ENCODE results near the gene EEIG2. TPM values are rescaled to one million over a fixed set of nuclear protein-coding genes. Genes with fewer than 3 reads are reported as not detected.
"Not testable (repeated sequence)": the region's sequence is repeated elsewhere in the genome, so short reads cannot be mapped to it uniquely, and the experiment has no call there.

Gene EEIG2
- 9.7 and 12.2 TPM in 2 replicates for total RNA-seq
- polyA plus RNA-seq, result 5.4 and 11.3 TPM in 2 replicates

- peak within 1 kb of the TSS; percentile 96 for H3K4me3 ChIP-seq
- no peaks in the 10 kb centered on the region for H3K9me3 ChIP-seq (ENCODE audit: low read depth)
- peak; percentile 89 to 95 for DNase-seq (ENCODE audit: low read depth in 1 of 2, low spot score in 1 of 2)
- H3K36me3 ChIP-seq, result no peaks in the 10 kb centered on the region
- no peaks in the 10 kb centered on the region for H3K27me3 ChIP-seq
- peak; percentile 57 for TF ChIP-seq CTCF (IDR thresholded peaks at IDR 0.05; ENCODE audit: low read depth, low read length)
- no peak within 1 kb of the TSS for H3K27ac ChIP-seq
- peaks cover 17% of the 10 kb centered on the region for H3K4me1 ChIP-seq (ENCODE audit: low read depth)
Observed at GRCh38 chr1:108559215-108560186, at the start of gene EEIG2. TSS of gene EEIG2 (plus strand) at chr1:108560100. CDS start at chr1:108560429, 329 bp downstream.

GRCh38 chr1:108511764-108512163, 48.1 kb upstream of the EEIG2 start:
- no peak for DNase-seq (ENCODE audit: low read depth in 1 of 2, low spot score in 1 of 2)
- H3K36me3 ChIP-seq, result no peaks in the 10 kb centered on the region
- H3K4me1 ChIP-seq (ENCODE audit: low read depth), result no peaks in the 10 kb centered on the region
- no peaks in the 10 kb centered on the region for H3K9me3 ChIP-seq (ENCODE audit: low read depth)
- no peak for TF ChIP-seq CTCF (IDR thresholded peaks at IDR 0.05; ENCODE audit: low read depth, low read length)
- H3K27ac ChIP-seq, result no peak overlapping the region
- H3K4me3 ChIP-seq, result no peak overlapping the region
- H3K27me3 ChIP-seq, result no peaks in the 10 kb centered on the region

- Histone ChIP-seq H3K4me3 (no peak overlapping the region), H3K27ac (no peak overlapping the region), H3K9me3 (ENCODE audit: low read depth) (no peaks in the 10 kb centered on the region), H3K36me3 (no peaks in the 10 kb centered on the region), H3K4me1 (ENCODE audit: low read depth) (no peaks in the 10 kb centered on the region), H3K27me3 (no peaks in the 10 kb centered on the region)
- DNase-seq (ENCODE audit: low read depth in 1 of 2, low spot score in 1 of 2), result peak; percentile 42 to 55
- peak; percentile 81 for TF ChIP-seq CTCF (IDR thresholded peaks at IDR 0.05; ENCODE audit: low read depth, low read length)
Observed at GRCh38 chr1:108512239-108513043, 47.5 kb upstream of the EEIG2 start.

GRCh38 chr1:108513044-108513415, 46.9 kb upstream of the EEIG2 start:
- no peaks in the 10 kb centered on the region for H3K27me3 ChIP-seq
- no peak for TF ChIP-seq CTCF (IDR thresholded peaks at IDR 0.05; ENCODE audit: low read depth, low read length)
- no peaks in the 10 kb centered on the region for H3K9me3 ChIP-seq (ENCODE audit: low read depth)
- no peaks in the 10 kb centered on the region for H3K4me1 ChIP-seq (ENCODE audit: low read depth)
- no peak overlapping the region for H3K27ac ChIP-seq
- DNase-seq (ENCODE audit: low read depth in 1 of 2, low spot score in 1 of 2), result no peak
- no peaks in the 10 kb centered on the region for H3K36me3 ChIP-seq
- H3K4me3 ChIP-seq, result no peak overlapping the region

GRCh38 chr1:108513914-108514313, 46.0 kb upstream of the EEIG2 start:
- DNase-seq (ENCODE audit: low read depth in 1 of 2, low spot score in 1 of 2); H3K9me3 ChIP-seq (ENCODE audit: low read depth); H3K4me3 ChIP-seq; H3K27ac ChIP-seq; H3K27me3 ChIP-seq; H3K36me3 ChIP-seq; H3K4me1 ChIP-seq (ENCODE audit: low read depth): not testable (repeated sequence)

- not testable (repeated sequence) for H3K4me3 ChIP-seq; DNase-seq (ENCODE audit: low read depth in 1 of 2, low spot score in 1 of 2); H3K4me1 ChIP-seq (ENCODE audit: low read depth); H3K27ac ChIP-seq; H3K36me3 ChIP-seq; H3K9me3 ChIP-seq (ENCODE audit: low read depth); H3K27me3 ChIP-seq
Observed at GRCh38 chr1:108517301-108517897, 42.5 kb upstream of the EEIG2 start.

Measured in cardiac muscle cell (in vitro differentiated cells and primary cell).